Lower leg skin (tissue), 3 donors: ENCODE data around the gene CREBL2.

ENCODE experiments used
- POLR2A ChIP-seq, 2 donors: fragments of 450-650 bp; IDR thresholded peaks; one replicate each; pipeline ENCODE4 v1.6.1; 2016 to 2017; ENCODE audit warnings: antibody characterized with exemption in 2 of 2, mild to moderate bottlenecking in 1 of 2, moderate library complexity in 1 of 2
- TF ChIP-seq, protein P1 (sequence below), 3 donors: fragments of 450-650 bp; IDR thresholded peaks; one replicate each; pipeline ENCODE4 v1.5.1; 2016; ENCODE audit warnings: antibody characterized with exemption in 3 of 3, mild to moderate bottlenecking in 3 of 3, moderate library complexity in 2 of 3

- TF ChIP-seq, protein P1, sequence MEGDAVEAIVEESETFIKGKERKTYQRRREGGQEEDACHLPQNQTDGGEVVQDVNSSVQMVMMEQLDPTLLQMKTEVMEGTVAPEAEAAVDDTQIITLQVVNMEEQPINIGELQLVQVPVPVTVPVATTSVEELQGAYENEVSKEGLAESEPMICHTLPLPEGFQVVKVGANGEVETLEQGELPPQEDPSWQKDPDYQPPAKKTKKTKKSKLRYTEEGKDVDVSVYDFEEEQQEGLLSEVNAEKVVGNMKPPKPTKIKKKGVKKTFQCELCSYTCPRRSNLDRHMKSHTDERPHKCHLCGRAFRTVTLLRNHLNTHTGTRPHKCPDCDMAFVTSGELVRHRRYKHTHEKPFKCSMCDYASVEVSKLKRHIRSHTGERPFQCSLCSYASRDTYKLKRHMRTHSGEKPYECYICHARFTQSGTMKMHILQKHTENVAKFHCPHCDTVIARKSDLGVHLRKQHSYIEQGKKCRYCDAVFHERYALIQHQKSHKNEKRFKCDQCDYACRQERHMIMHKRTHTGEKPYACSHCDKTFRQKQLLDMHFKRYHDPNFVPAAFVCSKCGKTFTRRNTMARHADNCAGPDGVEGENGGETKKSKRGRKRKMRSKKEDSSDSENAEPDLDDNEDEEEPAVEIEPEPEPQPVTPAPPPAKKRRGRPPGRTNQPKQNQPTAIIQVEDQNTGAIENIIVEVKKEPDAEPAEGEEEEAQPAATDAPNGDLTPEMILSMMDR (IDR thresholded peaks at IDR 0.05) = no peak
- no peak for TF ChIP-seq POLR2A (IDR thresholded peaks at IDR 0.05)
These were observed 64.9 kb downstream of the CREBL2 start for GRCh38 chr12:12676605-12677004.
